Thyroid gland (tissue), 4 donors: ENCODE results near the gene QKI. TPM values are rescaled to one million over a fixed set of nuclear protein-coding genes. Genes with fewer than 3 reads are reported as not detected.

Experiments
- DNase-seq, 2 donors: peaks; one replicate each; pipeline ENCODE4 v3.0.0-alpha.2; 2019
- H3K27ac ChIP-seq, 3 donors: fragments of 200-600 bp; sonication (generic); 1 replicate in 2 of 3; 2 replicates in 1 of 3; pipeline ENCODE4 v1.5.1; 2016 to 2019; ENCODE audit warnings: mild to moderate bottlenecking in 1 of 3, moderate library complexity in 1 of 3
- H3K27me3 ChIP-seq: fragments of 200-600 bp; sonication (generic); one replicate; pipeline ENCODE4 v1.5.1; 2019
- H3K36me3 ChIP-seq, 2 donors: fragments of 200-600 bp; sonication (generic); one replicate each; pipeline ENCODE4 v1.5.1; 2016 to 2019
- H3K4me1 ChIP-seq, 2 donors: fragments of 200-600 bp; sonication (generic); one replicate each; pipeline ENCODE4 v1.5.1; 2017 to 2019
- H3K4me3 ChIP-seq, 3 donors: fragments of 200-600 bp; sonication (generic); replicated peaks in 1 of 3; 1 replicate in 2 of 3; 2 replicates in 1 of 3; pipeline ENCODE4 v1.5.1; 2016; ENCODE audit warnings: mild to moderate bottlenecking in 1 of 3
- H3K9me3 ChIP-seq: fragments of 200-600 bp; sonication (generic); one replicate; pipeline ENCODE4 v1.5.1; 2017
- POLR2A ChIP-seq, 2 donors: fragments of 450-650 bp; IDR thresholded peaks; one replicate each; pipeline ENCODE4 v1.6.1; 2017; ENCODE audit warnings: antibody characterized with exemption in 2 of 2, mild to moderate bottlenecking in 2 of 2, moderate library complexity in 1 of 2
- WGBS, 2 donors: methylation state at CpG; one replicate each; pipeline ENCODE4 v1.1.5; 2017; 5-methylcytosine and 5-hydroxymethylcytosine counted together
- intact Hi-C: fragments of 100-400 bp; cut with DNase I; formaldehyde crosslinking; loops from one replicate; pipeline ENCODE4 v1.15.1; 2023
- total RNA-seq, 4 donors: library from RNA; depleted of rRNA; stranded (reverse); fragments of >200 nt; gene quantifications; one replicate each; pipeline ENCODE4 v1.2.3, GENCODE V29; 2016
- TF ChIP-seq, protein P1 (sequence below), 6 experiments: fragments of 200-600 bp in 3 of 6; fragments of 450-650 bp in 3 of 6; sonication (generic) in 3 of 6; IDR thresholded peaks; one replicate each; pipeline ENCODE4 v1.5.1; 2016 to 2019; ENCODE audit warnings: antibody characterized with exemption in 6 of 6, mild to moderate bottlenecking in 2 of 6, inconsistent platforms in 1 of 6, moderate library complexity in 1 of 6

QKI gene
- total RNA-seq, 4 donors from 2014 or later, result 90.3 to 134 (median 101) TPM

DNA sequence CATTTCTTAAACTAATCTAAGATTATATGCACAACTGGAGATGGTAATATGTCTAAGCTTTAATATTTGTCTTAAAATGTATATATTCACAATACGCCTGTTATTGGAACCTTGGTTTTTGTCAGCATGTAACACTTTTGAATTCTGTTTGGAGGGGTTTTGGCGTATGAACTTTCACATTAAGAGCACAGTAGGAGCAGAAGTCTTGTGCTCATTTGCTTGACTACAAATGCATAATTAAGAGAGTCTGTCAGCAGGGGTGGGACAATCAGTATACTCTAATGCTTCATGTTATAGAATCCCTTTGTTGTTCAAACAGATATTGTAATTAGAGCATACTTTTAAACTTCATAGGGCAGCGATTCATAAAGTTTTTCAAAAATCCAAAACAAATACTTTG lies 112.8 kb downstream of the QKI start:
- H3K9me3 ChIP-seq, result no peaks in the 10 kb centered on the region
- peaks cover 14 to 28% of the 10 kb centered on the region in 2 donors for H3K4me1 ChIP-seq

DNA sequence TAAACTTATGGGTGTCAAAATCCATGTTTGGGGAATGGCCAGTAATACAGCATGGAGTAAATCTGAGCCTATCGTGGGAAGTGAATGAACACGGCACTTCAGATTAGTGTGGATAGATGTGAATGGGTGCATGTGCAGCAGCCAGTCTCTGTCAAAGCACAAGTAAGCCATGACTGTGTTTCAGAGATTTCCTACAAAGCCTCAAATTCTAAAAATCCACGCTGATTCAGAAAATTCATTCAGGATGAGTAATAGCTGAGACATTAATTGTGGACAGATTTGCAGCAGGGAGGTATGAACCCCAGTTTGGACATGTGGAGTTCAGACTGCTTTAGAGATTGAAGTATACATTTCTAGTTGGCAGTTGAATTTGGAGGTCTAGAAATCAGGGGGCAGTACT lies 115.1 kb downstream of the QKI start:
- no peaks in the 10 kb centered on the region for H3K9me3 ChIP-seq
- 68 to 85% methylated on average over 3 of the region's 3 CpGs for WGBS, 2 donors
- no peak overlapping the region for H3K27ac ChIP-seq
- DNase-seq, result no peak
- H3K4me1 ChIP-seq, result peaks cover 17 to 43% of the 10 kb centered on the region in 2 donors
- H3K4me3 ChIP-seq, result no peak overlapping the region
- TF ChIP-seq POLR2A (IDR thresholded peaks at IDR 0.05), result no peak
- TF ChIP-seq, protein P1, sequence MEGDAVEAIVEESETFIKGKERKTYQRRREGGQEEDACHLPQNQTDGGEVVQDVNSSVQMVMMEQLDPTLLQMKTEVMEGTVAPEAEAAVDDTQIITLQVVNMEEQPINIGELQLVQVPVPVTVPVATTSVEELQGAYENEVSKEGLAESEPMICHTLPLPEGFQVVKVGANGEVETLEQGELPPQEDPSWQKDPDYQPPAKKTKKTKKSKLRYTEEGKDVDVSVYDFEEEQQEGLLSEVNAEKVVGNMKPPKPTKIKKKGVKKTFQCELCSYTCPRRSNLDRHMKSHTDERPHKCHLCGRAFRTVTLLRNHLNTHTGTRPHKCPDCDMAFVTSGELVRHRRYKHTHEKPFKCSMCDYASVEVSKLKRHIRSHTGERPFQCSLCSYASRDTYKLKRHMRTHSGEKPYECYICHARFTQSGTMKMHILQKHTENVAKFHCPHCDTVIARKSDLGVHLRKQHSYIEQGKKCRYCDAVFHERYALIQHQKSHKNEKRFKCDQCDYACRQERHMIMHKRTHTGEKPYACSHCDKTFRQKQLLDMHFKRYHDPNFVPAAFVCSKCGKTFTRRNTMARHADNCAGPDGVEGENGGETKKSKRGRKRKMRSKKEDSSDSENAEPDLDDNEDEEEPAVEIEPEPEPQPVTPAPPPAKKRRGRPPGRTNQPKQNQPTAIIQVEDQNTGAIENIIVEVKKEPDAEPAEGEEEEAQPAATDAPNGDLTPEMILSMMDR (IDR thresholded peaks at IDR 0.05), result no peak
- H3K36me3 ChIP-seq, result no peaks in the 10 kb centered on the region
- H3K27me3 ChIP-seq, result no peaks in the 10 kb centered on the region
- intact Hi-C loops, result no loop called here

More for the DNA sequence above, 112.8 kb downstream of the QKI start:
- TF ChIP-seq POLR2A (IDR thresholded peaks at IDR 0.05), result no peak
- TF ChIP-seq, protein P1 (IDR thresholded peaks at IDR 0.05), result no peak
- Histone ChIP-seq H3K27me3 (no peaks in the 10 kb centered on the region), H3K27ac (no peak overlapping the region), H3K36me3 (no peaks in the 10 kb centered on the region), H3K4me3 (no peak overlapping the region)
- WGBS, 2 donors, result 94 to 99% methylated on average over 3 of the region's 3 CpGs
- no peak for DNase-seq
- intact Hi-C loops, result no loop called here

GRCh38 chr6:163530406-163530805 lies 115.9 kb downstream of the QKI start:
- H3K27ac ChIP-seq, result no peak overlapping the region
- intact Hi-C loops, result no loop called here
- 80% methylated on average over 3 of the region's 3 CpGs for WGBS, 2 donors

DNA sequence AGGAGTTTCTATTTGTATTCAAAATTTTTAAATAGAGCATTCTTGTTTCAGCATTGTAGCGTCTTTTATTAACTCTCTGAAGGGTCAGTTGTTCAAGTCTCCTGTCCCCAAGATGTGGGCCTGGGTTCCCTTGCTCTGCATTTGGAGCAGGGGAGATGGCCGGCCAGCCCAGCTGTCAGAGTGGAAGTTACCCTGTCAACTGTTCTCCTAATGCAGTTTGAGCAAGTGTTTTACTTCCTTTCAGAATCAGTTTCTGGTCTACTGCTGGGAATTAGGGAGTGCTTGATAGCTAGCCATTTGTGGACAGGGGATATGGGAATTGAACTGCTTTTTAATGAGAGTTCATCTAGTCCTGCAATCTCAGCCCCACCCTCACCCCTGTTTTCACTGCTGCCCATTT lies 116.6 kb downstream of the QKI start:
- Histone ChIP-seq H3K27me3 (no peaks in the 10 kb centered on the region), H3K27ac (no peak overlapping the region), H3K36me3 (no peaks in the 10 kb centered on the region), H3K4me3 (no peak overlapping the region), H3K9me3 (no peaks in the 10 kb centered on the region), H3K4me1 (peaks cover 15 to 38% of the 10 kb centered on the region in 2 donors)
- TF ChIP-seq, protein P1 (IDR thresholded peaks at IDR 0.05), result no peak
- no peak for TF ChIP-seq POLR2A (IDR thresholded peaks at IDR 0.05)
- intact Hi-C loops, result no loop called here
- 69 to 88% methylated on average over 2 of the region's 2 CpGs for WGBS, 2 donors
- no peak for DNase-seq

More at GRCh38 chr6:163530406-163530805, 115.9 kb downstream of the QKI start:
- no peak for DNase-seq
- TF ChIP-seq, protein P1 (IDR thresholded peaks at IDR 0.05), result no peak
- H3K9me3 ChIP-seq, result no peaks in the 10 kb centered on the region
- H3K4me3 ChIP-seq, result no peak overlapping the region
- no peaks in the 10 kb centered on the region for H3K36me3 ChIP-seq
- H3K4me1 ChIP-seq, result peaks cover 17 to 43% of the 10 kb centered on the region in 2 donors
- no peaks in the 10 kb centered on the region for H3K27me3 ChIP-seq

- H3K9me3 ChIP-seq, result no peaks in the 10 kb centered on the region
- WGBS, 2 donors, result 61 to 69% methylated on average over 5 of the region's 5 CpGs
- H3K4me3 ChIP-seq, result no peak overlapping the region
- DNase-seq, result no peak
- H3K27me3 ChIP-seq, result no peaks in the 10 kb centered on the region
- TF ChIP-seq, protein P1 (IDR thresholded peaks at IDR 0.05), result no peak
- TF ChIP-seq POLR2A (IDR thresholded peaks at IDR 0.05), result no peak
- H3K4me1 ChIP-seq, result peaks cover 3 to 36% of the 10 kb centered on the region in 2 donors
- H3K27ac ChIP-seq, result no peak overlapping the region
- no peaks in the 10 kb centered on the region for H3K36me3 ChIP-seq
- intact Hi-C loops, result no loop called here
These were observed 118.1 kb downstream of the QKI start for GRCh38 chr6:163532526-163533078.
